Vagina (tissue), 2 donors: ENCODE data around the gene MADD.

Experiments
- POLR2A ChIP-seq, 2 donors: fragments of 450-650 bp; IDR thresholded peaks; one replicate each; pipeline ENCODE4 v1.6.1; 2017; ENCODE audit warnings: antibody characterized with exemption in 2 of 2, mild to moderate bottlenecking in 2 of 2, moderate library complexity in 2 of 2
- POLR2AphosphoS5 ChIP-seq, 2 donors: sonication (generic); formaldehyde crosslinking; IDR thresholded peaks; one replicate each; pipeline ENCODE4 v1.9.0; 2017; ENCODE audit warnings: antibody characterized with exemption in 2 of 2, mild to moderate bottlenecking in 2 of 2, low read depth in 1 of 2; ENCODE audit not compliant: insufficient read depth in 1 of 2
- TF ChIP-seq, protein P1 (sequence below), 3 experiments: fragments of 450-650 bp in 2 of 3; fragments of 200-600 bp in 1 of 3; sonication (generic) in 1 of 3; IDR thresholded peaks; one replicate each; pipeline ENCODE4 v1.5.1; 2017 to 2019; ENCODE audit warnings: antibody characterized with exemption in 3 of 3, mild to moderate bottlenecking in 2 of 3, moderate library complexity in 2 of 3

DNA sequence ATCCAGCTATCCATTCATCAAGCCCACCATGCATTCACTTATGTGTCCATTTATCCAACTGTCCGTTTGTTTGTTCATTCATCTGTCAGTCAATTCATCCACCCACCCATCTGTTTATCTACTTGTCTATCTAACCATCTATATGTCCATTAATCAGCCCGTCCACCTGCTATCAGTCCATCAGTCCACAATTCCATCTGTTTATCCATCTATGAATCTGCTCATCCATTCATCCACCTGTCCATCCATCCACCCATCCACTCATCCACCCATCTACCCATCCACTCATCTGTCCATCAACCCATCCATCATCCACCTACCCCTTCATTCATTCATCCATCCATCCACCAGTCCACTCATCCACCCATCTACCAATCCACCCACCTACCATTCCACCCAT, 109.4 kb downstream of the MADD start:
- TF ChIP-seq, protein P1, sequence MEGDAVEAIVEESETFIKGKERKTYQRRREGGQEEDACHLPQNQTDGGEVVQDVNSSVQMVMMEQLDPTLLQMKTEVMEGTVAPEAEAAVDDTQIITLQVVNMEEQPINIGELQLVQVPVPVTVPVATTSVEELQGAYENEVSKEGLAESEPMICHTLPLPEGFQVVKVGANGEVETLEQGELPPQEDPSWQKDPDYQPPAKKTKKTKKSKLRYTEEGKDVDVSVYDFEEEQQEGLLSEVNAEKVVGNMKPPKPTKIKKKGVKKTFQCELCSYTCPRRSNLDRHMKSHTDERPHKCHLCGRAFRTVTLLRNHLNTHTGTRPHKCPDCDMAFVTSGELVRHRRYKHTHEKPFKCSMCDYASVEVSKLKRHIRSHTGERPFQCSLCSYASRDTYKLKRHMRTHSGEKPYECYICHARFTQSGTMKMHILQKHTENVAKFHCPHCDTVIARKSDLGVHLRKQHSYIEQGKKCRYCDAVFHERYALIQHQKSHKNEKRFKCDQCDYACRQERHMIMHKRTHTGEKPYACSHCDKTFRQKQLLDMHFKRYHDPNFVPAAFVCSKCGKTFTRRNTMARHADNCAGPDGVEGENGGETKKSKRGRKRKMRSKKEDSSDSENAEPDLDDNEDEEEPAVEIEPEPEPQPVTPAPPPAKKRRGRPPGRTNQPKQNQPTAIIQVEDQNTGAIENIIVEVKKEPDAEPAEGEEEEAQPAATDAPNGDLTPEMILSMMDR (IDR thresholded peaks at IDR 0.05) = no peak
- no peak for TF ChIP-seq POLR2A (IDR thresholded peaks at IDR 0.05)
- no peak for TF ChIP-seq POLR2AphosphoS5 (IDR thresholded peaks at IDR 0.05; ENCODE audit: insufficient read depth in 1 of 2, low read depth in 1 of 2)
